Vagina (tissue), 2 donors: ENCODE data around the gene TPRN. TPM values are rescaled to one million over a fixed set of nuclear protein-coding genes. Genes with fewer than 3 reads are reported as not detected.
A peak's percentile ranks its signal among the peaks of the same experiment; 100 is the strongest.

Source experiments
- DNase-seq, 2 donors: peaks; one replicate each; pipeline ENCODE4 v3.0.0-alpha.2; 2017; ENCODE audit errors: extremely low spot score in 2 of 2
- H3K27ac ChIP-seq: fragments of 200-600 bp; sonication (generic); one replicate; pipeline ENCODE4 v1.5.1; 2019
- H3K27me3 ChIP-seq: fragments of 200-600 bp; sonication (generic); one replicate; pipeline ENCODE4 v1.5.1; 2019
- H3K36me3 ChIP-seq, 2 donors: fragments of 200-600 bp; sonication (generic); one replicate each; pipeline ENCODE4 v1.5.1; 2017 to 2019
- H3K4me1 ChIP-seq: fragments of 200-600 bp; sonication (generic); one replicate; pipeline ENCODE4 v1.5.1; 2019
- H3K4me3 ChIP-seq, 2 donors: fragments of 200-600 bp; sonication (generic); 1 replicate in 1 of 2; 2 replicates in 1 of 2; pipeline ENCODE4 v1.5.1; 2016 to 2019
- H3K9me3 ChIP-seq: fragments of 200-600 bp; sonication (generic); one replicate; pipeline ENCODE4 v1.5.1; 2019
- POLR2A ChIP-seq, 2 donors: fragments of 450-650 bp; IDR thresholded peaks; one replicate each; pipeline ENCODE4 v1.6.1; 2017; ENCODE audit warnings: antibody characterized with exemption in 2 of 2, mild to moderate bottlenecking in 2 of 2, moderate library complexity in 2 of 2
- POLR2AphosphoS5 ChIP-seq, 2 donors: sonication (generic); formaldehyde crosslinking; IDR thresholded peaks; one replicate each; pipeline ENCODE4 v1.9.0; 2017; ENCODE audit warnings: antibody characterized with exemption in 2 of 2, mild to moderate bottlenecking in 2 of 2, low read depth in 1 of 2; ENCODE audit not compliant: insufficient read depth in 1 of 2
- intact Hi-C: fragments of 100-400 bp; cut with DNase I; formaldehyde crosslinking; loops from one replicate; pipeline ENCODE4 v1.15.1; 2023
- total RNA-seq: library from RNA; depleted of rRNA; stranded (reverse); fragments of >200 nt; gene quantifications from one replicate; pipeline ENCODE4 v1.2.3, GENCODE V29; 2016
- TF ChIP-seq, protein P1 (sequence below), 3 experiments: fragments of 450-650 bp in 2 of 3; fragments of 200-600 bp in 1 of 3; sonication (generic) in 1 of 3; IDR thresholded peaks; one replicate each; pipeline ENCODE4 v1.5.1; 2017 to 2019; ENCODE audit warnings: antibody characterized with exemption in 3 of 3, mild to moderate bottlenecking in 2 of 3, moderate library complexity in 2 of 3

The TPRN gene
- total RNA-seq, 1 donor from 2014 or later, result 6.9 TPM

DNA sequence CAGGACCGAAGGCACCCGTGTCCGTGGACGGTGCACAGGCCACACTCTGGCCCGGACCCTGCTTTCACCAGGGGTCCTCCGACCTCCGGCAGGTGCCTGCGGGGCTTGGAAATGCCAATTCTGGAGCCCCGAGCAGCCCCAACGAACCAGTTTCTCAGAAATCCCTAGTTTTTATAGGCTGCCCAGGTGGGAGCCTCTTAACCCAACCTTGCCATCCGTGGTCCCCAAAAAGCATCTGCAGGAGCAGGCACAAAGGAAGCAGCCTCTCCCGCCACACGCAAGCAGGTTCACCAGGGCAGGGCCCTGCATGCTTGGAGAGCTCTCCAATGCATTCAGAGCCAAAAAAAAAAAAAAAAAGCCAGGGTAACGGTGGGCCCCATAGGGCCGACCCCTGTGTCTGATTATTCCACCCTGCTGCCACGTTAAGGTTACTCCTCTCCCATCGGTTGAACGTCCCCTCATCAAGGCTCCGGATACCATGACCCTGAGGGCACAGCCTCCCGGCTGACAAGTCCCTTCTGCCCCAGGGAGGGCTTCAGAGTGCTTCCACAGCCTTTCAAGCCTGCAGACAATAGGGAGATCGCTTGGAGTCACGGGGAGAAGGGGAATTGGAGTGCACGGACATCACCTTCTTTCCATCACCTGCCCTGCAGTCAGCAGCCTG lies 796 bp upstream of the TPRN start:
- Histone ChIP-seq H3K4me1 (peaks cover 82% of the 10 kb centered on the region), H3K4me3 (peak overlapping the region; percentile 61 to 72), H3K36me3 (no peaks in the 10 kb centered on the region), H3K27me3 (no peaks in the 10 kb centered on the region), H3K27ac (peak overlapping the region; percentile 42), H3K9me3 (no peaks in the 10 kb centered on the region)
- peak in 1 of 2 donors; percentile 29 for TF ChIP-seq POLR2AphosphoS5 (IDR thresholded peaks at IDR 0.05; ENCODE audit: insufficient read depth in 1 of 2, low read depth in 1 of 2)
- no peak for TF ChIP-seq POLR2A (IDR thresholded peaks at IDR 0.05)
- TF ChIP-seq, protein P1, sequence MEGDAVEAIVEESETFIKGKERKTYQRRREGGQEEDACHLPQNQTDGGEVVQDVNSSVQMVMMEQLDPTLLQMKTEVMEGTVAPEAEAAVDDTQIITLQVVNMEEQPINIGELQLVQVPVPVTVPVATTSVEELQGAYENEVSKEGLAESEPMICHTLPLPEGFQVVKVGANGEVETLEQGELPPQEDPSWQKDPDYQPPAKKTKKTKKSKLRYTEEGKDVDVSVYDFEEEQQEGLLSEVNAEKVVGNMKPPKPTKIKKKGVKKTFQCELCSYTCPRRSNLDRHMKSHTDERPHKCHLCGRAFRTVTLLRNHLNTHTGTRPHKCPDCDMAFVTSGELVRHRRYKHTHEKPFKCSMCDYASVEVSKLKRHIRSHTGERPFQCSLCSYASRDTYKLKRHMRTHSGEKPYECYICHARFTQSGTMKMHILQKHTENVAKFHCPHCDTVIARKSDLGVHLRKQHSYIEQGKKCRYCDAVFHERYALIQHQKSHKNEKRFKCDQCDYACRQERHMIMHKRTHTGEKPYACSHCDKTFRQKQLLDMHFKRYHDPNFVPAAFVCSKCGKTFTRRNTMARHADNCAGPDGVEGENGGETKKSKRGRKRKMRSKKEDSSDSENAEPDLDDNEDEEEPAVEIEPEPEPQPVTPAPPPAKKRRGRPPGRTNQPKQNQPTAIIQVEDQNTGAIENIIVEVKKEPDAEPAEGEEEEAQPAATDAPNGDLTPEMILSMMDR (IDR thresholded peaks at IDR 0.05), result no peak
- no peak for DNase-seq
- intact Hi-C loops, result no loop called here

DNA sequence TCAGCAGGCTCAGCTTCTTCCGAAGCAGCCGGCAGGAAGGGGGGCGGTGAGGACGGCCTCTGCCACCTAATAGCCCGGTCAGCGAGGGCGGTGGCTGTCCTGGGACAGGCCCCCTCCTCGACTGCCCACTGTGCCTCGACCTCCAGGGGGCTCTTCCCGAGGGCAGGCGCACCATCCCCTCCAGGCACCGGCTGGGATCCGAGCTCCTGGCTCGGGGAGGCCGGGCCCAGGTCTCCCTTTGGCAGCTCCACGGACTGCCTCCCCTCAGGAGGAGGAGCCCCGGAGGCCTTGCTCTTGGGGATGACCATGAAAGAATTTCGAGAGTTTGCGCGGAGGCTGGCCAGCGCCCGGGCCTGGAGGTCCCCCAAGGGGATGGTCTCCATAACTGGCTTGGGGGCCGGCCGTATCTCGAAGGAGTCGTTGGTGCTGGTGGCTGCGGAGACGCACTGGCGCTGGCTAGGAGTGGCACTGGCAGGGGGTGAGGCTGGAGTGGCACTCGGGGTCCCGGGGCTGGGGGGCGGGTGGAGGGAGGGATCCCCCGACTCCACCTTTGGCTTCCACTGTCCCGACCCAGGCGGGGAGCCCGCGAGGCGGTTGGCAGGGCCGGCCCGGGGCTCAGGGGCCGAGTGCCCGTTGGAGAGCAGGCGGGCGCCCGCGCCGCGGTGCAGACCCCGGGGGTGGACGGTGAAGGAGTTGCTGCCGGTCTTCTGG lies 975 bp downstream of the TPRN start:
- Histone ChIP-seq H3K27me3 (no peaks in the 10 kb centered on the region), H3K4me3 (peak overlapping the region; percentile 61 to 72), H3K9me3 (no peaks in the 10 kb centered on the region), H3K4me1 (peaks cover 87% of the 10 kb centered on the region), H3K27ac (no peak overlapping the region), H3K36me3 (no peaks in the 10 kb centered on the region)
- TF ChIP-seq POLR2A (IDR thresholded peaks at IDR 0.05), result no peak
- TF ChIP-seq, protein P1 (IDR thresholded peaks at IDR 0.05), result no peak
- TF ChIP-seq POLR2AphosphoS5 (IDR thresholded peaks at IDR 0.05; ENCODE audit: insufficient read depth in 1 of 2, low read depth in 1 of 2), result no peak
- intact Hi-C loops, result no loop called here
- no peak for DNase-seq

DNA sequence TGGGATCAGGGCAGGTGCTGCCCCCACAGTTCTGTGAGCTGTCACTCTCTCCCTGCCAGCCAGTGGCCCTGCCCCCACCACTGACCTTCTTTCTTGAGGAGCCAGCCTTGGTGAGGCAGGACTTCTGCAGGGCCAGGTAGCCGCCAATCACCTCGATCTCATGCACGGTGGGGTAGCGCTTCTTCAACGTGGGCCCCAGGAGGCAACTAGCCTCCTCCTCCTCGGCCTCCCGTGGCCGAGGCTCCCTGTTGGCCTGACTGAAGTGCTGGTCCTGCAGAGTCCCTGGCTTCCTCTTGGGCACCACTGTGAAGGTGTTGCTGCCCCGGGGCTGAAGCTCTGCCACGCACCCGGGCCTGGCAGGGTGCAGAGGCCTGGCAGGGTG lies 1.6 kb downstream of the TPRN start:
- H3K9me3 ChIP-seq, result no peaks in the 10 kb centered on the region
- no peak overlapping the region for H3K27ac ChIP-seq
- DNase-seq, result no peak
- H3K36me3 ChIP-seq, result no peaks in the 10 kb centered on the region
- no peak for TF ChIP-seq POLR2AphosphoS5 (IDR thresholded peaks at IDR 0.05; ENCODE audit: insufficient read depth in 1 of 2, low read depth in 1 of 2)
- no peak for TF ChIP-seq POLR2A (IDR thresholded peaks at IDR 0.05)
- TF ChIP-seq, protein P1 (IDR thresholded peaks at IDR 0.05), result no peak
- intact Hi-C loops, result no loop called here
- peaks cover 87% of the 10 kb centered on the region for H3K4me1 ChIP-seq
- H3K4me3 ChIP-seq, result peak overlapping the region; percentile 61 to 72
- H3K27me3 ChIP-seq, result no peaks in the 10 kb centered on the region

DNA sequence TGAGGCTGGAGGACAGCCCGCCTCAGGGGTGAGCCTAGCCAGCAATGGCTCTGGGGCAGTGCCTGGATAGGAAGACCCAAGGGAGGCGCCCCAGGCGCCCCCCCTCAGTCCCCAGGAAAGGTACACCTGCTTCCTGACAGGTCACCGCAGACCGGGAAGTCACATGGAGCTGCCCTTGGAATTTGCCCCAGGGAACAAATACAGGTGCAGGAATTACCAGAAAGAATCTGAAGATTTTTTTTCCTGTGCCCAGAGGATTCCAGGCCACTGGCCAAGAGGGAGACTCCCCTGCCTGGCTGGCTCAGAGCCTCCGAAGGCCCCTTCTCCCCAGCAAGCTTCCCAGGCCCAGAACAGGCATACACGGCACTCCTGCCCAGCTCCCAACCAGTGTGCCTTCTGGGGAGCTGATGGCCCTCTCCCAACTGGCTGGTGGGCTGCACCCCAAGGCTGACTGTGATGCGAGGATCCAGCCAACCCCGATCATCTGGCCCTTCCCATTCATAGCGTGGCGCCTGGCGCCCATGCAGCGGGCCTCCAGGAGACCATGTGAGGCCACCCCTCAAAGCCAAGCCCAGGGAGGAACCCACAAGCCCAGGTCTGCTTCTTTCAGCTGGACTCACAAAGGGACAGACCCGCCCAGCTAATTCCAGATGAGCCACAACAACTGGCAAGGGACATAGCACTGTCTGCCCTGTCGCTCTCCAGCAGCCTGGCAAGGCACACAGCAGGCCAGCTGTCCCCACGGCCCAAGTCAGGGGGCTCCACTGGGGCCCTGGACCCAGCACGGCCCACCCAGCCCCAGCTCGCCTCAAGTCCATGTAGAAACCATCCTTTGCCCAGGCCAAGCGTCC lies 2.3 kb downstream of the TPRN start:
- intact Hi-C loops, result no loop called here
- H3K27me3 ChIP-seq, result no peaks in the 10 kb centered on the region
- no peaks in the 10 kb centered on the region for H3K36me3 ChIP-seq
- DNase-seq, result no peak
- H3K4me3 ChIP-seq, result peak overlapping the region in 1 of 2 donors; percentile 61
- no peak overlapping the region for H3K27ac ChIP-seq
- TF ChIP-seq POLR2AphosphoS5 (IDR thresholded peaks at IDR 0.05; ENCODE audit: insufficient read depth in 1 of 2, low read depth in 1 of 2), result no peak
- no peak for TF ChIP-seq POLR2A (IDR thresholded peaks at IDR 0.05)
- TF ChIP-seq, protein P1 (IDR thresholded peaks at IDR 0.05), result no peak
- H3K9me3 ChIP-seq, result no peaks in the 10 kb centered on the region
- peaks cover 80% of the 10 kb centered on the region for H3K4me1 ChIP-seq
